Dermis microvascular lymphatic vessel endothelial cell (primary cell): ENCODE data around the gene HDAC4. TPM values are rescaled to one million over a fixed set of nuclear protein-coding genes. Genes with fewer than 3 reads are reported as not detected.

Experiments used
- DNase-seq, 2 donors: peaks; one replicate each; pipeline versions ENCODE4 v3.0.0 to v3.0.0-alpha.2; 2010; ENCODE audit warnings: low read depth in 2 of 2
- total RNA-seq: library from RNA; depleted of rRNA; stranded (reverse); fragments of >200 nt; gene quantifications from 2 replicates; pipeline ENCODE4 v1.2.1, GENCODE V29; 2014

HDAC4 gene
- total RNA-seq, 1 donor from 2014 or later = 10.4 TPM

GRCh38 chr2:239327536-239328350, 73.1 kb downstream of the HDAC4 start:
- DNase-seq = no peak

- DNase-seq = no peak
Observed at GRCh38 chr2:239326831-239327535, 73.8 kb downstream of the HDAC4 start.

GRCh38 chr2:239324456-239324855, 76.4 kb downstream of the HDAC4 start:
- no peak for DNase-seq

GRCh38 chr2:239323447-239323846, 77.4 kb downstream of the HDAC4 start:
- no peak for DNase-seq

GRCh38 chr2:239322416-239323086, 78.3 kb downstream of the HDAC4 start:
- peak in 1 of 2 donors; percentile 75 for DNase-seq

- DNase-seq = no peak
Observed at GRCh38 chr2:239321596-239322415, 79.0 kb downstream of the HDAC4 start.

- peak in 1 of 2 donors; percentile 42 for DNase-seq
Observed at GRCh38 chr2:239318790-239319661, 81.8 kb downstream of the HDAC4 start.

- DNase-seq = no peak
Observed at GRCh38 chr2:239318151-239318611, 82.6 kb downstream of the HDAC4 start.

GRCh38 chr2:239316562-239317465, 84.0 kb downstream of the HDAC4 start:
- DNase-seq = no peak

- DNase-seq = no peak
Observed at GRCh38 chr2:239315308-239315707, 85.5 kb downstream of the HDAC4 start.

- DNase-seq = no peak
Observed at GRCh38 chr2:239313776-239314175, 87.0 kb downstream of the HDAC4 start.

GRCh38 chr2:239312741-239313667, 87.8 kb downstream of the HDAC4 start:
- no peak for DNase-seq

GRCh38 chr2:239312081-239312511, 88.7 kb downstream of the HDAC4 start:
- DNase-seq = no peak

- DNase-seq = peak in 1 of 2 donors; percentile 14
Observed at GRCh38 chr2:239311132-239312040, 89.4 kb downstream of the HDAC4 start.

- no peak for DNase-seq
Observed at GRCh38 chr2:239310401-239311061, 90.3 kb downstream of the HDAC4 start.
